Natural killer cell (primary cell): ENCODE measurements around the gene NUF2. TPM values are rescaled to one million over a fixed set of nuclear protein-coding genes. Genes with fewer than 3 reads are reported as not detected.

ENCODE experiments used
- ATAC-seq, 3 donors: fragments of 150-1000 bp in 2 of 3; fragments of 200-7000 bp in 1 of 3; cut with Tn5 transposase; 1 replicate in 1 of 3; 2 replicates in 2 of 3; pipeline ENCODE4 v1.10.0; 2021; ENCODE audit warnings: mild to moderate bottlenecking in 2 of 3, moderate library complexity in 2 of 3
- DNase-seq, 2 donors: peaks; one replicate each; pipeline versions ENCODE4 v3.0.0 to v3.0.0-alpha.2; 2013 to 2021; ENCODE audit warnings: mixed read lengths in 1 of 2
- H3K27ac ChIP-seq: one replicate; pipeline ENCODE4 v1.5.1; 2013; ENCODE audit warnings: mild to moderate bottlenecking, low read length
- H3K27me3 ChIP-seq: one replicate; pipeline ENCODE4 v1.6.1; 2013; ENCODE audit warnings: low read length; ENCODE audit not compliant: control insufficient read depth, insufficient read depth
- H3K36me3 ChIP-seq: one replicate; pipeline ENCODE4 v1.6.1; 2013; ENCODE audit warnings: low read length; ENCODE audit not compliant: control insufficient read depth, insufficient read depth
- H3K4me1 ChIP-seq: one replicate; pipeline ENCODE4 v1.6.1; 2013; ENCODE audit warnings: low read length; ENCODE audit not compliant: control insufficient read depth, insufficient read depth
- H3K4me3 ChIP-seq: one replicate; pipeline ENCODE4 v1.5.1; 2013; ENCODE audit warnings: low read length
- H3K9me3 ChIP-seq: one replicate; pipeline ENCODE4 v1.6.1; 2013; ENCODE audit warnings: low read length; ENCODE audit not compliant: control insufficient read depth, insufficient read depth
- H3K27ac Mint-ChIP-seq, 2 donors: one replicate each; pipeline ENCODE4 v1.8.0; 2022; ENCODE audit warnings: mild to moderate bottlenecking in 2 of 2, mixed read lengths in 2 of 2, moderate library complexity in 1 of 2
- H3K27me3 Mint-ChIP-seq, 2 donors: one replicate each; pipeline ENCODE4 v1.8.0; 2022; ENCODE audit warnings: low read depth in 2 of 2, mixed read lengths in 2 of 2
- H3K36me3 Mint-ChIP-seq: one replicate; pipeline ENCODE4 v1.8.0; 2022; ENCODE audit warnings: mixed read lengths
- H3K4me1 Mint-ChIP-seq, 2 donors: one replicate each; pipeline ENCODE4 v1.8.0; 2022; ENCODE audit warnings: mixed read lengths in 2 of 2
- H3K4me3 Mint-ChIP-seq: one replicate; pipeline ENCODE4 v1.8.0; 2022; ENCODE audit warnings: mild to moderate bottlenecking, moderate library complexity, mixed read lengths
- H3K9me3 Mint-ChIP-seq, 2 donors: one replicate each; pipeline ENCODE4 v1.8.0; 2022; ENCODE audit warnings: mixed read lengths in 2 of 2
- CTCF ChIP-seq: fragments of 200-600 bp; IDR thresholded peaks from one replicate; pipeline ENCODE4 v1.8.0; 2022; ENCODE audit warnings: antibody characterized with exemption
- WGBS: methylation state at CpG from one replicate; pipeline ENCODE4 v1.1.7; 2013; ENCODE audit warnings: missing lambda C conversion rate; ENCODE audit not compliant: insufficient coverage; 5-methylcytosine and 5-hydroxymethylcytosine counted together
- intact Hi-C: fragments of 100-400 bp; cut with micrococcal nuclease; formaldehyde crosslinking; loops from one replicate; pipeline ENCODE4 v1.14.2; 2022
- total RNA-seq, 4 donors: library from RNA; stranded (reverse); fragments of 120-200 nt in 1 of 4; gene quantifications; one replicate each; pipeline versions ENCODE4 v1.2.3 to v1.2.4, GENCODE V29; 2013 to 2022

The NUF2 gene
- total RNA-seq, 3 donors from 2014 or later (not counting 1 experiment from before 2014, with no cell fraction given): 2.5 to 5.6 (median 2.7) TPM

GRCh38 chr1:163399001-163399400 is 77.2 kb downstream of the NUF2 start:
- Mint-ChIP-seq H3K9me3 (no peaks in the 10 kb centered on the region), H3K27me3 (peaks cover 17 to 18% of the 10 kb centered on the region in 2 donors), H3K4me3 (no peak overlapping the region), H3K27ac (no peak overlapping the region), H3K36me3 (no peaks in the 10 kb centered on the region), H3K4me1 (no peaks in the 10 kb centered on the region)
- WGBS: 87% methylated on average over 5 of the region's 5 CpGs
- TF ChIP-seq CTCF: no peak
- Histone ChIP-seq H3K4me3 (no peak overlapping the region), H3K27me3 (peaks cover 3% of the 10 kb centered on the region), H3K36me3 (no peaks in the 10 kb centered on the region), H3K4me1 (no peaks in the 10 kb centered on the region), H3K27ac (no peak overlapping the region), H3K9me3 (no peaks in the 10 kb centered on the region)
- intact Hi-C loops: no loop called here
- DNase-seq (no peak), ATAC-seq (no peak)

GRCh38 chr1:163399976-163400601 is 78.3 kb downstream of the NUF2 start:
- Mint-ChIP-seq H3K9me3 (no peaks in the 10 kb centered on the region), H3K4me1 (no peaks in the 10 kb centered on the region), H3K27ac (no peak overlapping the region), H3K36me3 (no peaks in the 10 kb centered on the region), H3K4me3 (no peak overlapping the region), H3K27me3 (peaks cover 16 to 18% of the 10 kb centered on the region in 2 donors)
- Histone ChIP-seq H3K27me3 (peaks cover 3% of the 10 kb centered on the region), H3K36me3 (no peaks in the 10 kb centered on the region), H3K27ac (no peak overlapping the region), H3K4me1 (no peaks in the 10 kb centered on the region), H3K4me3 (no peak overlapping the region), H3K9me3 (no peaks in the 10 kb centered on the region)
- DNase-seq (no peak), ATAC-seq (no peak)
- WGBS: 64% methylated on average over 9 of the region's 9 CpGs
- TF ChIP-seq CTCF: no peak
- intact Hi-C loops: no loop called here

- peaks cover 16 to 18% of the 10 kb centered on the region in 2 donors for H3K27me3 Mint-ChIP-seq
- TF ChIP-seq CTCF: no peak
- Histone ChIP-seq H3K27me3 (peaks cover 3% of the 10 kb centered on the region), H3K36me3 (no peaks in the 10 kb centered on the region), H3K27ac (no peak overlapping the region), H3K4me1 (no peaks in the 10 kb centered on the region), H3K4me3 (no peak overlapping the region), H3K9me3 (no peaks in the 10 kb centered on the region)
- H3K4me1 Mint-ChIP-seq: no peaks in the 10 kb centered on the region
- no peaks in the 10 kb centered on the region for H3K36me3 Mint-ChIP-seq
- DNase-seq: no peak
- H3K9me3 Mint-ChIP-seq: no peaks in the 10 kb centered on the region
- no peak overlapping the region for H3K27ac Mint-ChIP-seq
- intact Hi-C loops: no loop called here
- H3K4me3 Mint-ChIP-seq: no peak overlapping the region
- WGBS: 87% methylated on average over 3 of the region's 3 CpGs
- ATAC-seq: no peak
Observed at GRCh38 chr1:163401211-163401610, 79.5 kb downstream of the NUF2 start.

Other genes with a start within 250 kb of the NUF2 start
- under 1 TPM; 0.12 to 0.30 (median 0.14) TPM for gene RGS5, start 119.0 kb upstream of the NUF2 start, total RNA-seq